ENCODE data around the gene KCNIP4.

KCNIP4 gene

GRCh38 chr4:21716531-21716930 is 232.0 kb downstream of the KCNIP4 start:
- Histone ChIP-seq H2AFZ (ENCODE audit: low read length) (no peak overlapping the region), H3K9me2 (replicated peaks; ENCODE audit: low read depth, low read length) (no peaks in the 10 kb centered on the region)

GRCh38 chr4:21710179-21710835 is 238.3 kb downstream of the KCNIP4 start:
- Histone ChIP-seq H3K4me3 (ENCODE audit: low read length, poor library complexity, severe bottlenecking) (no peak overlapping the region), H3F3A (ENCODE audit: low read depth) (no peaks in the 10 kb centered on the region), H4K20me1 (ENCODE audit: insufficient read depth, low read length, poor library complexity, severe bottlenecking) (no peaks in the 10 kb centered on the region), H3K79me2 (ENCODE audit: insufficient read depth, low read length) (no peaks in the 10 kb centered on the region), H2AFZ (ENCODE audit: low read length) (no peak overlapping the region), H3K9me3 (ENCODE audit: insufficient read depth, low read depth, low read length) (no peaks in the 10 kb centered on the region), H3K36me3 (ENCODE audit: insufficient read depth, low read length) (no peaks in the 10 kb centered on the region), H3K4me1 (ENCODE audit: insufficient read depth, low read length, poor library complexity, severe bottlenecking) (no peaks in the 10 kb centered on the region), H3K4me2 (ENCODE audit: low read depth, low read length, poor library complexity, severe bottlenecking) (no peak overlapping the region), H3K27me3 (ENCODE audit: insufficient read depth, low read length, poor library complexity, severe bottlenecking) (no peaks in the 10 kb centered on the region), H3K9ac (ENCODE audit: low read depth, low read length, poor library complexity, severe bottlenecking) (no peak overlapping the region), H3K9me2 (replicated peaks; ENCODE audit: low read depth, low read length) (no peaks in the 10 kb centered on the region)
- TF ChIP-seq, protein P1, sequence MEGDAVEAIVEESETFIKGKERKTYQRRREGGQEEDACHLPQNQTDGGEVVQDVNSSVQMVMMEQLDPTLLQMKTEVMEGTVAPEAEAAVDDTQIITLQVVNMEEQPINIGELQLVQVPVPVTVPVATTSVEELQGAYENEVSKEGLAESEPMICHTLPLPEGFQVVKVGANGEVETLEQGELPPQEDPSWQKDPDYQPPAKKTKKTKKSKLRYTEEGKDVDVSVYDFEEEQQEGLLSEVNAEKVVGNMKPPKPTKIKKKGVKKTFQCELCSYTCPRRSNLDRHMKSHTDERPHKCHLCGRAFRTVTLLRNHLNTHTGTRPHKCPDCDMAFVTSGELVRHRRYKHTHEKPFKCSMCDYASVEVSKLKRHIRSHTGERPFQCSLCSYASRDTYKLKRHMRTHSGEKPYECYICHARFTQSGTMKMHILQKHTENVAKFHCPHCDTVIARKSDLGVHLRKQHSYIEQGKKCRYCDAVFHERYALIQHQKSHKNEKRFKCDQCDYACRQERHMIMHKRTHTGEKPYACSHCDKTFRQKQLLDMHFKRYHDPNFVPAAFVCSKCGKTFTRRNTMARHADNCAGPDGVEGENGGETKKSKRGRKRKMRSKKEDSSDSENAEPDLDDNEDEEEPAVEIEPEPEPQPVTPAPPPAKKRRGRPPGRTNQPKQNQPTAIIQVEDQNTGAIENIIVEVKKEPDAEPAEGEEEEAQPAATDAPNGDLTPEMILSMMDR (conservative IDR thresholded peaks at IDR 0.05; ENCODE audit: low read length) = no peak
- TF ChIP-seq EZH2phosphoT487 (IDR thresholded peaks at IDR 0.05; ENCODE audit: borderline replicate concordance) = no peak

More at GRCh38 chr4:21716531-21716930, 232.0 kb downstream of the KCNIP4 start:
- no peaks in the 10 kb centered on the region for H3K9me3 ChIP-seq (ENCODE audit: insufficient read depth, low read depth, low read length)
- H3K4me2 ChIP-seq (ENCODE audit: low read depth, low read length, poor library complexity, severe bottlenecking) = no peak overlapping the region
- H3K4me1 ChIP-seq (ENCODE audit: insufficient read depth, low read length, poor library complexity, severe bottlenecking) = no peaks in the 10 kb centered on the region
- H3K36me3 ChIP-seq (ENCODE audit: insufficient read depth, low read length) = no peaks in the 10 kb centered on the region
- no peak overlapping the region for H3K4me3 ChIP-seq (ENCODE audit: low read length, poor library complexity, severe bottlenecking)
- no peaks in the 10 kb centered on the region for H4K20me1 ChIP-seq (ENCODE audit: insufficient read depth, low read length, poor library complexity, severe bottlenecking)
- H3F3A ChIP-seq (ENCODE audit: low read depth) = no peaks in the 10 kb centered on the region
- no peak overlapping the region for H3K9ac ChIP-seq (ENCODE audit: low read depth, low read length, poor library complexity, severe bottlenecking)
- TF ChIP-seq, protein P1 (conservative IDR thresholded peaks at IDR 0.05; ENCODE audit: low read length) = no peak
- TF ChIP-seq EZH2phosphoT487 (IDR thresholded peaks at IDR 0.05; ENCODE audit: borderline replicate concordance) = no peak
- H3K27me3 ChIP-seq (ENCODE audit: insufficient read depth, low read length, poor library complexity, severe bottlenecking) = no peaks in the 10 kb centered on the region
- H3K79me2 ChIP-seq (ENCODE audit: insufficient read depth, low read length) = no peaks in the 10 kb centered on the region

GRCh38 chr4:21709761-21710160 is 238.8 kb downstream of the KCNIP4 start:
- Histone ChIP-seq H3K27me3 (ENCODE audit: insufficient read depth, low read length, poor library complexity, severe bottlenecking) (no peaks in the 10 kb centered on the region), H3K4me2 (ENCODE audit: low read depth, low read length, poor library complexity, severe bottlenecking) (no peak overlapping the region), H3F3A (ENCODE audit: low read depth) (no peaks in the 10 kb centered on the region), H4K20me1 (ENCODE audit: insufficient read depth, low read length, poor library complexity, severe bottlenecking) (no peaks in the 10 kb centered on the region), H3K36me3 (ENCODE audit: insufficient read depth, low read length) (no peaks in the 10 kb centered on the region), H3K9me2 (replicated peaks; ENCODE audit: low read depth, low read length) (no peaks in the 10 kb centered on the region), H3K9ac (ENCODE audit: low read depth, low read length, poor library complexity, severe bottlenecking) (no peak overlapping the region), H3K79me2 (ENCODE audit: insufficient read depth, low read length) (no peaks in the 10 kb centered on the region), H2AFZ (ENCODE audit: low read length) (no peak overlapping the region), H3K9me3 (ENCODE audit: insufficient read depth, low read depth, low read length) (no peaks in the 10 kb centered on the region), H3K4me1 (ENCODE audit: insufficient read depth, low read length, poor library complexity, severe bottlenecking) (no peaks in the 10 kb centered on the region), H3K4me3 (ENCODE audit: low read length, poor library complexity, severe bottlenecking) (no peak overlapping the region)
- TF ChIP-seq, protein P1 (conservative IDR thresholded peaks at IDR 0.05; ENCODE audit: low read length) = no peak
- TF ChIP-seq EZH2phosphoT487 (IDR thresholded peaks at IDR 0.05; ENCODE audit: borderline replicate concordance) = no peak
